Epithelial cell of proximal tubule (primary cell): Measurements from ENCODE around the gene CACNA2D2. TPM values are rescaled to one million over a fixed set of nuclear protein-coding genes. Genes with fewer than 3 reads are reported as not detected.

ENCODE experiments used
- DNase-seq: peaks from one replicate; pipeline ENCODE4 v3.0.0-alpha.2; 2011; ENCODE audit warnings: low read depth
- H3K4me3 ChIP-seq: 2 replicates; pipeline ENCODE4 v1.5.1; 2011; ENCODE audit warnings: low read depth, mild to moderate bottlenecking, low read length
- CTCF ChIP-seq: conservative IDR thresholded peaks from 2 replicates; pipeline ENCODE4 v1.5.1; 2012; ENCODE audit warnings: low read depth, mild to moderate bottlenecking, low read length
- total RNA-seq: library from RNA; depleted of rRNA; stranded (reverse); fragments of >200 nt; gene quantifications from 2 replicates; pipeline ENCODE4 v1.2.3, GENCODE V29; 2015

The CACNA2D2 gene
- total RNA-seq, 1 donor from 2014 or later: not detected

DNA sequence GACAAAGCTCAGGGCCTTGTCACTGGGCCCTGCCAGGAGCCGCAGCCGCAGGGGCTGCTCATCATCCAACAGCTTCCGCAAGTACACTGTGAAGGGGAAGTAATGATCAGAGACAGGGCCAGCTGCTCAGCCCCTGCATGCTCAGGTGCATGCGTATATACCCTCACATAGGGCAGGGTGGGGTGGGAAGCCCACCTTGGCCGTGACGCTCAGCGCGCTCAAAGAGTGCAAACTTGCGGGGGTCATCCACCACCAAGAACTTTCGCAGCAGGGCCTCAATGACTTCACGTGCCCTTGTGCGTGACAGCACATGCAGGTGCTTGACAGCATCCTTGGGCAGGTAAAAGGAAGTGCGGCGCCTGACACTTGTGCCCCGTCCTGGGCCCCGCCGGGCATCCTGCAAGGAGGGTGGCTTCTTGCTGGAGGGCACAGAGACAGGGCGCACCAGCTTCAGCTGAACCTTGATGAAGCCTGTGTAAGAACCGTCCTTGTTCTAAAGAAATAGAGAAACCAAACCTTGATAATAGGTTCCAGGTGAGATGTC is 172.0 kb downstream of the CACNA2D2 start:
- no peak for DNase-seq

GRCh38 chr3:50330330-50330729 is 173.1 kb downstream of the CACNA2D2 start:
- TF ChIP-seq CTCF: no peak
- H3K4me3 ChIP-seq: no peak overlapping the region
- DNase-seq: no peak

More for the DNA sequence above, 172.0 kb downstream of the CACNA2D2 start:
- no peak for TF ChIP-seq CTCF
- H3K4me3 ChIP-seq: no peak overlapping the region

DNA sequence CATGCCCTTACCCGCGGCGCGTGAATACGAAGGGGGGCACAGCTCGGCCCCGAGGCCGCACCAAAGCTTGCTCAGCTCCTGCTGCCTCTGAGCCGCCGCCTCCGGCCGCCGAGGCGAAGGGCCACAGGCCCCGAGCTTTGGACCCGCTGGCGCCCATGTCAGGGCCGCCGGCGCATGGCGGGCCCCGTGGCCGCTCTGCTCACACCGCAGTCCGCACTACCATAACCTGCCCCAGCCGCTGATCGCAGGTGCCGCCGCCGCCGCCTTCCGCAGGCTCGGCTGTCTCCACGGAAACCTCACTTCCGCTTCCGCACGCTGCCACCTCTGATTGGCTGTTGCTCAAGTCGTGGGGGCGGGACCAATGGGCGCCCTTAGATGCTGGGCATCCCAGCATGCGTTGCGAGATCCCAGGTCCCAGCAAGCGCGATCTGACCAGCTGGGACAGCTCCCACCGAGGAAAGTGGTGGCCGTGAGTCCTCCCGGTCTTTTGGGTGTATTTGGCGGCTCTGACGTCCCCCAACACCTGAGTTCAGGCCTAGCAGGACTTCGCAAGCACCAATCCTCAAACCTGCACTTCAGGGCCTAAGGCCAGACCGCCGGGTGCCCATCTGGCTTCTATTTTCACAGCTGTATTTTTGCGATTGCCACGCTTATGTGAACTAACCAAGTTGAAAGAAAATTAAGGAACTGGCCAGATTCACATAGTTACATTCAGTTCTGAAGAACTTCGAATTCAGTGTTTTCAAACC is 175.3 kb downstream of the CACNA2D2 start, which contains the start of gene TUSC2:
TSS of gene TUSC2 (minus strand) at position 281 of the 749 bp plus-strand sequence. CDS start at position 157, 124 bp downstream.
- DNase-seq: no peak
- no peak for TF ChIP-seq CTCF
- peak within 1 kb of the TSS; percentile 98 for H3K4me3 ChIP-seq

GRCh38 chr3:50327129-50327528 is 176.3 kb downstream of the CACNA2D2 start:
- DNase-seq: no peak
- TF ChIP-seq CTCF: no peak
- H3K4me3 ChIP-seq: peak overlapping the region; percentile 98

- no peak for DNase-seq
- no peak for TF ChIP-seq CTCF
- no peak overlapping the region for H3K4me3 ChIP-seq
Measured at GRCh38 chr3:50326182-50326541, 177.3 kb downstream of the CACNA2D2 start.

DNA sequence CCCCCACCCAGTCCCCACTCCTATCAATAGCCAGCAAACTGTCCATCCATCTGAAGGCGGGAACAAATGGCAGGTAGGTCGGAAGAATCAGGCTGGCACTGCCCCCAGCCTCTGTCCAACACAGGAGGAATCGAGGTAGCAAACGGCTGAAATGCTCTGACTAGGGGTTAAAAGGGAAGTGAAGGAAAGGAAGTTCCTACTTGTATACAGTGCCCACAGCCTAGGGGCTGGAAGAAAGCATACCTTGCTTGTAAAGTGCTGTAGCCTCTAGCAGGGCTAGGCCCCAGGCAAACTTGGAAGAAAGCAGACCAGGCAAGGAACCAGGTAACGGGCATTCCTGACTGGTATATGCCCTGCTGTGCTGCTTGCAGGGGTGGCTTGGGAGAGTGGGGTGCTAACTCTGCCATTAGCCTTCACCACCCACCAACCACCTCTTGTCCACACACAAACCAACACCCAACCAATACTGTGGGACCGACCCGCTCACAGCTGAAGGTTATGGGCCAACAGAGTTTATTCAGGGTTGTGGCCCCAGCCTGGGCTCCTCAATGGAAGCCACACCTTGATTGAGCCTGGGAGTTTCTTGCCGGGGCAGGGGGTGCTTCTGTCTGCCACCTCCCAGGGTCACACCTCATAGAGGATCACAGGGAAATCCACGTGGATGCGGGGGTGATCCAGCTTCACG is 177.8 kb downstream of the CACNA2D2 start:
- H3K4me3 ChIP-seq: no peak overlapping the region
- DNase-seq: no peak
- no peak for TF ChIP-seq CTCF

- TF ChIP-seq CTCF: no peak
- H3K4me3 ChIP-seq: no peak overlapping the region
- no peak for DNase-seq
Measured at GRCh38 chr3:50325113-50325480, 178.3 kb downstream of the CACNA2D2 start.
